OCI-LY3 (cell line): Measurements from ENCODE around the gene SNX14.

Source experiments
- EZH2phosphoT487 ChIP-seq: fragments of 200-600 bp; shearing (Covaris generic); IDR thresholded peaks from 2 replicates; pipeline ENCODE4 v1.6.1; 2018; ENCODE audit warnings: antibody characterized with exemption, mixed run types, low read depth
- TF ChIP-seq, protein P1 (sequence below): fragments of 200-600, 300-600 bp; sonication (generic); IDR thresholded peaks from 2 replicates; pipeline ENCODE4 v1.5.1; 2014; ENCODE audit warnings: antibody characterized with exemption, low read length, low read depth

DNA sequence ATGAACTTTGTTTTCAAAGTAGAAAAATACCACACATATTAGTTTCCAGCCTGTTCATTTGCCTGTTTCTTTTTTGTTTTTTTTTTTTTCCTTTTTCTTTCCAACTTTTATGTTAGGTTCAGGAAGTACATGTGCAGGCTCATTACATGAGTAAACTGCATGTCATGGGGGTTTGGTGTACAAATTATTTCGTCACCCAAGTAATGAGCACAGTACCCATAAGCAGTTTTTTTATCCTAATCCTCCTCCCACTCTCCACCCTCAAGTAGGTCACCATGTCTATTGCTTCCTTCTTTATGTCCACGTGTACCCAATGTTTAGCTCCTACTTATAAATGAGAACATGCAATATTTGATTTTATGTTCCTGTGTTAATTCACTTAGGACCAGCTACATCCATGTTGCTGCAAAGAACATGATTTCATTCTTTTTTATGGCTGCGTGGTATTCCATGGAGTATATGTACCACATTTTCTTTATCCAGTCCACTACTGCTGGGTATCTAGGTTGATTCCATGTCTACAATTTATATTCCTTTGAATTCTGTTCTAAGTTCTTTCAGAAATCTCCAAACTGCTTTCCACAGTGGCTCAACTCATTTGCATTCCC lies 31.8 kb downstream of the SNX14 start:
- TF ChIP-seq, protein P1, sequence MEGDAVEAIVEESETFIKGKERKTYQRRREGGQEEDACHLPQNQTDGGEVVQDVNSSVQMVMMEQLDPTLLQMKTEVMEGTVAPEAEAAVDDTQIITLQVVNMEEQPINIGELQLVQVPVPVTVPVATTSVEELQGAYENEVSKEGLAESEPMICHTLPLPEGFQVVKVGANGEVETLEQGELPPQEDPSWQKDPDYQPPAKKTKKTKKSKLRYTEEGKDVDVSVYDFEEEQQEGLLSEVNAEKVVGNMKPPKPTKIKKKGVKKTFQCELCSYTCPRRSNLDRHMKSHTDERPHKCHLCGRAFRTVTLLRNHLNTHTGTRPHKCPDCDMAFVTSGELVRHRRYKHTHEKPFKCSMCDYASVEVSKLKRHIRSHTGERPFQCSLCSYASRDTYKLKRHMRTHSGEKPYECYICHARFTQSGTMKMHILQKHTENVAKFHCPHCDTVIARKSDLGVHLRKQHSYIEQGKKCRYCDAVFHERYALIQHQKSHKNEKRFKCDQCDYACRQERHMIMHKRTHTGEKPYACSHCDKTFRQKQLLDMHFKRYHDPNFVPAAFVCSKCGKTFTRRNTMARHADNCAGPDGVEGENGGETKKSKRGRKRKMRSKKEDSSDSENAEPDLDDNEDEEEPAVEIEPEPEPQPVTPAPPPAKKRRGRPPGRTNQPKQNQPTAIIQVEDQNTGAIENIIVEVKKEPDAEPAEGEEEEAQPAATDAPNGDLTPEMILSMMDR = no peak
- no peak for TF ChIP-seq EZH2phosphoT487
